Panc1 (cell line): ENCODE data around the gene CTTNBP2. TPM values are rescaled to one million over a fixed set of nuclear protein-coding genes. Genes with fewer than 3 reads are reported as not detected.

Source experiments
- ATAC-seq: fragments of 200-7000 bp; cut with Tn5 transposase; 2 replicates; pipeline ENCODE4 v1.9.1; 2020; ENCODE audit warnings: mild to moderate bottlenecking, moderate library complexity
- BruUV-seq: library from RNA; stranded (reverse); fragments of 400-500 nt; replicated peaks from 2 replicates; lab custom pipeline; 2021; lab: Mats Ljungman, UMichigan
- CTCF ChIA-PET: fragments of 300-600 bp; sonication (Branson Sonifier 250); formaldehyde crosslinking; loops from one replicate; lab custom pipeline; 2022; ENCODE audit warnings: antibody characterized with exemption; lab: Charles Lee
- POLR2A ChIA-PET: fragments of 300-600 bp; sonication (Branson Sonifier 250); formaldehyde crosslinking; loops from one replicate; lab custom pipeline; 2022; ENCODE audit warnings: antibody characterized with exemption; lab: Charles Lee
- DNase-seq: peaks from one replicate; pipeline ENCODE4 v3.0.0-alpha.2; 2010; ENCODE audit warnings: low read depth, low spot score
- H3K27ac ChIP-seq: 2 replicates; pipeline ENCODE4 v1.5.1; 2011; ENCODE audit warnings: mild to moderate bottlenecking, low read length, inconsistent platforms
- H3K27me3 ChIP-seq: fragments of 200-500 bp; sonication (Bioruptor generic); 2 replicates; pipeline ENCODE4 v1.6.0; 2014; ENCODE audit warnings: low read length, inconsistent platforms; ENCODE audit not compliant: control insufficient read depth, insufficient read depth
- H3K36me3 ChIP-seq: fragments of 200-500 bp; sonication (Bioruptor generic); 2 replicates; pipeline ENCODE4 v1.5.1; 2014; ENCODE audit warnings: inconsistent platforms, mild to moderate bottlenecking, low read length, moderate library complexity; ENCODE audit not compliant: control insufficient read depth, insufficient read depth
- H3K4me1 ChIP-seq: 2 replicates; pipeline ENCODE4 v1.5.1; 2011; ENCODE audit warnings: inconsistent platforms, mild to moderate bottlenecking, low read length, moderate library complexity; ENCODE audit not compliant: control insufficient read depth, insufficient read depth
- H3K4me3 ChIP-seq, 2 experiments: 2 replicates each; pipeline ENCODE4 v1.5.1; 2011 to 2012; ENCODE audit warnings: low read depth in 2 of 2, low read length in 2 of 2, mild to moderate bottlenecking in 2 of 2, inconsistent platforms in 1 of 2, moderate library complexity in 1 of 2
- H3K9me3 ChIP-seq: fragments of 200-500 bp; sonication (Bioruptor generic); 2 replicates; pipeline ENCODE4 v1.5.1; 2014; ENCODE audit warnings: low read depth, mild to moderate bottlenecking, inconsistent platforms, low read length, moderate library complexity; ENCODE audit not compliant: control insufficient read depth, insufficient read depth
- POLR2AphosphoS5 ChIP-seq: IDR thresholded peaks from 2 replicates; pipeline ENCODE4 v1.6.1; 2012; ENCODE audit warnings: mild to moderate bottlenecking, low read depth, low read length, moderate library complexity
- REST ChIP-seq, 2 experiments: IDR thresholded peaks; 2 replicates each; pipeline ENCODE4 v1.6.1; 2011 to 2012; ENCODE audit warnings: low read depth in 2 of 2, control low read depth in 1 of 2, low read length in 1 of 2, mild to moderate bottlenecking in 1 of 2, moderate library complexity in 1 of 2; ENCODE audit not compliant: insufficient read depth in 1 of 2
- SIN3A ChIP-seq: IDR thresholded peaks from 2 replicates; pipeline ENCODE4 v1.6.1; 2012; ENCODE audit warnings: low read depth, mild to moderate bottlenecking, low read length, moderate library complexity, borderline replicate concordance; ENCODE audit not compliant: insufficient read depth
- TCF7L2 ChIP-seq: IDR thresholded peaks from 2 replicates; pipeline ENCODE4 v1.6.1; 2011; ENCODE audit warnings: mild to moderate bottlenecking, low read depth, low read length, inconsistent platforms
- in situ Hi-C: cut with HindIII; loops from 2 replicates; pipeline ENCODE4 v1.10.0; 2016; ENCODE audit warnings: low sequenced_read_pairs, low pct_unique_long_range_greater_than_20kb
- intact Hi-C: fragments of 100-400 bp; cut with micrococcal nuclease; formaldehyde crosslinking; loops from one replicate; pipeline ENCODE4 v1.10.0; 2022; ENCODE audit not compliant: unreplicated experiment
- total RNA-seq: library from RNA; stranded (reverse); gene quantifications from one replicate; pipeline ENCODE4 v1.2.1, GENCODE V29; 2021; ENCODE audit not compliant: unreplicated experiment
- TF ChIP-seq, protein P1 (sequence below): fragments of 450-650 bp; IDR thresholded peaks from 2 replicates; pipeline ENCODE4 v1.5.1; 2017; ENCODE audit warnings: mild to moderate bottlenecking

Gene CTTNBP2
- total RNA-seq, 1 experiment from 2014 or later = 1.0 TPM

GRCh38 chr7:117690147-117690546 lies 183.1 kb downstream of the CTTNBP2 start:
- BruUV-seq = no TSS peak
- in situ Hi-C loops = no loop called here
- Histone ChIP-seq H3K27me3 (no peaks in the 10 kb centered on the region), H3K4me3 (no peak overlapping the region), H3K27ac (no peak overlapping the region), H3K36me3 (no peaks in the 10 kb centered on the region), H3K9me3 (no peaks in the 10 kb centered on the region), H3K4me1 (no peaks in the 10 kb centered on the region)
- CTCF ChIA-PET = no interaction called here
- intact Hi-C loops = no loop called here
- TF ChIP-seq TCF7L2 (no peak), SIN3A (no peak), POLR2AphosphoS5 (no peak), REST (IDR thresholded peaks at IDR 0.05; ENCODE audit: insufficient read depth in 1 of 2, low read depth in 2 of 2, low read length in 1 of 2) (no peak)
- TF ChIP-seq, protein P1, sequence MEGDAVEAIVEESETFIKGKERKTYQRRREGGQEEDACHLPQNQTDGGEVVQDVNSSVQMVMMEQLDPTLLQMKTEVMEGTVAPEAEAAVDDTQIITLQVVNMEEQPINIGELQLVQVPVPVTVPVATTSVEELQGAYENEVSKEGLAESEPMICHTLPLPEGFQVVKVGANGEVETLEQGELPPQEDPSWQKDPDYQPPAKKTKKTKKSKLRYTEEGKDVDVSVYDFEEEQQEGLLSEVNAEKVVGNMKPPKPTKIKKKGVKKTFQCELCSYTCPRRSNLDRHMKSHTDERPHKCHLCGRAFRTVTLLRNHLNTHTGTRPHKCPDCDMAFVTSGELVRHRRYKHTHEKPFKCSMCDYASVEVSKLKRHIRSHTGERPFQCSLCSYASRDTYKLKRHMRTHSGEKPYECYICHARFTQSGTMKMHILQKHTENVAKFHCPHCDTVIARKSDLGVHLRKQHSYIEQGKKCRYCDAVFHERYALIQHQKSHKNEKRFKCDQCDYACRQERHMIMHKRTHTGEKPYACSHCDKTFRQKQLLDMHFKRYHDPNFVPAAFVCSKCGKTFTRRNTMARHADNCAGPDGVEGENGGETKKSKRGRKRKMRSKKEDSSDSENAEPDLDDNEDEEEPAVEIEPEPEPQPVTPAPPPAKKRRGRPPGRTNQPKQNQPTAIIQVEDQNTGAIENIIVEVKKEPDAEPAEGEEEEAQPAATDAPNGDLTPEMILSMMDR = no peak
- POLR2A ChIA-PET = no interaction called here
- no peak for DNase-seq
- ATAC-seq = no peak

DNA sequence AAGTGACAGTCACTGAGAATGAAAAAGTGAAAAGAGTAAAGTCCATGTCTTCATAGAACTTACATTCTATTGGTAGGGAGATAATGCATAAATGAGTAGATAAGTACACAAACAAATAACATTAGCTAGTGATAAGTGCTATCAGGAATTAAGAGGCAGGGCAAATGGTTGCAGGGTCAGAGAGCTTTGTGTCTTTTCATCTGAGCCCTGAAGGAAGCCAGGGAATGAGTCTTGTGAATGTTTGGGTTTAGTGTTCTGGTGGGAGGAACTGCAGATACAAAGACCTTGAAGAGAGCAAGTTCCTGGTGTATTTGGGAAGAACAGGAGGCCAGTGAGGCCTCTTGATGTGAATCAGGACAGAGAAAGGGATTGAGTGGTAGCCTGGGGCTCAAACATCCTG lies 183.8 kb downstream of the CTTNBP2 start:
- no peak for TF ChIP-seq SIN3A
- no peak for TF ChIP-seq TCF7L2
- TF ChIP-seq, protein P1 = no peak
- no peak for TF ChIP-seq REST (IDR thresholded peaks at IDR 0.05; ENCODE audit: insufficient read depth in 1 of 2, low read depth in 2 of 2, low read length in 1 of 2)
- no peak for TF ChIP-seq POLR2AphosphoS5
- Histone ChIP-seq H3K4me3 (no peak overlapping the region), H3K9me3 (no peaks in the 10 kb centered on the region), H3K4me1 (no peaks in the 10 kb centered on the region), H3K27ac (no peak overlapping the region), H3K27me3 (no peaks in the 10 kb centered on the region), H3K36me3 (no peaks in the 10 kb centered on the region)
- ATAC-seq (no peak), DNase-seq (no peak)
- CTCF ChIA-PET = no interaction called here
- no TSS peak for BruUV-seq
- intact Hi-C loops (no loop called here), in situ Hi-C loops (no loop called here)
- POLR2A ChIA-PET = no interaction called here
